Liver (tissue), 9 donors: Measurements from ENCODE around the gene TBL1XR1. TPM values are rescaled to one million over a fixed set of nuclear protein-coding genes. Genes with fewer than 3 reads are reported as not detected.
A peak's percentile ranks its signal among the peaks of the same experiment; 100 is the strongest.

Experiments used
- DNase-seq: peaks from one replicate; pipeline ENCODE4 v3.0.0-alpha.2; 2017; ENCODE audit warnings: low spot score
- H3K27ac ChIP-seq, 2 donors: one replicate each; pipeline ENCODE4 v1.7.0; 2013; ENCODE audit warnings: inconsistent platforms in 2 of 2, low read length in 2 of 2, control low read depth in 1 of 2, low read depth in 1 of 2, mild to moderate bottlenecking in 1 of 2
- H3K27me3 ChIP-seq, 4 donors: one replicate each; pipeline versions ENCODE4 v1.6.1 to v1.7.0; 2013; ENCODE audit warnings: low read length in 3 of 4, inconsistent platforms in 1 of 4, mild to moderate bottlenecking in 1 of 4, moderate library complexity in 1 of 4; ENCODE audit not compliant: control insufficient read depth in 4 of 4, insufficient read depth in 4 of 4
- H3K36me3 ChIP-seq, 4 donors: one replicate each; pipeline versions ENCODE4 v1.6.1 to v1.7.0; 2013; ENCODE audit warnings: low read length in 3 of 4, mild to moderate bottlenecking in 3 of 4, low read depth in 1 of 4, moderate library complexity in 1 of 4; ENCODE audit not compliant: control insufficient read depth in 4 of 4, insufficient read depth in 3 of 4
- H3K4me1 ChIP-seq, 4 donors: one replicate each; pipeline versions ENCODE4 v1.6.1 to v1.7.0; 2013; ENCODE audit warnings: low read length in 3 of 4, mild to moderate bottlenecking in 3 of 4, moderate library complexity in 1 of 4; ENCODE audit not compliant: control insufficient read depth in 4 of 4, insufficient read depth in 4 of 4
- H3K4me3 ChIP-seq, 3 donors: one replicate each; pipeline versions ENCODE4 v1.6.1 to v1.7.0; 2013; ENCODE audit warnings: low read length in 3 of 3, control low read depth in 1 of 3, low read depth in 1 of 3, mild to moderate bottlenecking in 1 of 3
- H3K9ac ChIP-seq, 2 donors: one replicate each; pipeline ENCODE4 v1.7.0; 2013; ENCODE audit warnings: low read length in 2 of 2, mild to moderate bottlenecking in 2 of 2, moderate library complexity in 2 of 2, control low read depth in 1 of 2, low read depth in 1 of 2
- H3K9me3 ChIP-seq, 4 donors: one replicate each; pipeline versions ENCODE4 v1.6.1 to v1.7.0; 2013; ENCODE audit warnings: low read length in 3 of 4; ENCODE audit not compliant: control insufficient read depth in 4 of 4
- ATF3 ChIP-seq: IDR thresholded peaks from 2 replicates; pipeline ENCODE4 v1.6.1; 2016; ENCODE audit warnings: antibody characterized with exemption
- CTCF ChIP-seq: fragments of 150-350 bp; IDR thresholded peaks from 2 replicates; pipeline ENCODE4 v1.5.1; 2017; ENCODE audit warnings: improper control_type of control experiment, low read depth, low read length; ENCODE audit not compliant: missing input control
- EGR1 ChIP-seq, 2 donors: IDR thresholded peaks; 2 replicates each; pipeline ENCODE4 v1.6.1; 2016 to 2018; ENCODE audit warnings: antibody characterized with exemption in 2 of 2, low read depth in 2 of 2
- FOXA1 ChIP-seq: IDR thresholded peaks from 2 replicates; pipeline ENCODE4 v1.6.1; 2016; ENCODE audit warnings: antibody characterized with exemption
- FOXA2 ChIP-seq: IDR thresholded peaks from 2 replicates; pipeline ENCODE4 v1.6.1; 2016; ENCODE audit warnings: antibody characterized with exemption
- GABPA ChIP-seq, 2 donors: IDR thresholded peaks in 1 of 2; conservative IDR thresholded peaks in 1 of 2; 2 replicates each; pipeline ENCODE4 v1.6.1; 2016; ENCODE audit warnings: antibody characterized with exemption in 2 of 2, mild to moderate bottlenecking in 1 of 2, moderate library complexity in 1 of 2
- HNF4A ChIP-seq, 2 donors: conservative IDR thresholded peaks; 2 replicates each; pipeline ENCODE4 v1.6.1; 2016; ENCODE audit warnings: antibody characterized with exemption in 2 of 2, mild to moderate bottlenecking in 2 of 2
- HNF4G ChIP-seq: IDR thresholded peaks from 2 replicates; pipeline ENCODE4 v1.6.1; 2016; ENCODE audit warnings: antibody characterized with exemption
- JUND ChIP-seq, 2 donors: IDR thresholded peaks; 2 replicates each; pipeline ENCODE4 v1.6.1; 2016; ENCODE audit warnings: antibody characterized with exemption in 2 of 2
- MAX ChIP-seq: IDR thresholded peaks from 2 replicates; pipeline ENCODE4 v1.6.1; 2016; ENCODE audit warnings: antibody characterized with exemption
- NR2F2 ChIP-seq: IDR thresholded peaks from 2 replicates; pipeline ENCODE4 v1.6.1; 2016; ENCODE audit warnings: antibody characterized with exemption
- RAD21 ChIP-seq, 2 donors: IDR thresholded peaks; 2 replicates each; pipeline ENCODE4 v1.6.1; 2016; ENCODE audit warnings: antibody characterized with exemption in 2 of 2, mild to moderate bottlenecking in 2 of 2
- REST ChIP-seq: IDR thresholded peaks from 2 replicates; pipeline ENCODE4 v1.6.1; 2016; ENCODE audit warnings: antibody characterized with exemption, mild to moderate bottlenecking
- RXRA ChIP-seq, 2 donors: IDR thresholded peaks; 2 replicates each; pipeline ENCODE4 v1.6.1; 2017 to 2018; ENCODE audit warnings: antibody characterized with exemption in 2 of 2, mild to moderate bottlenecking in 1 of 2
- SP1 ChIP-seq: IDR thresholded peaks from 2 replicates; pipeline ENCODE4 v1.6.1; 2018; ENCODE audit warnings: antibody characterized with exemption, mild to moderate bottlenecking
- TAF1 ChIP-seq: conservative IDR thresholded peaks from 2 replicates; pipeline ENCODE4 v1.6.1; 2016; ENCODE audit warnings: antibody characterized with exemption, mild to moderate bottlenecking
- YY1 ChIP-seq: IDR thresholded peaks from 2 replicates; pipeline ENCODE4 v1.6.1; 2016; ENCODE audit warnings: antibody characterized with exemption, mild to moderate bottlenecking
- ZBTB33 ChIP-seq: IDR thresholded peaks from 2 replicates; pipeline ENCODE4 v1.6.1; 2016; ENCODE audit warnings: antibody characterized with exemption
- WGBS: extraction: QIAGEN DNeasy Blood & Tissue Kit; methylation state at CpG from one replicate; pipeline ENCODE4 v1.1.7; 2013; 5-methylcytosine and 5-hydroxymethylcytosine counted together
- polyA plus RNA-seq, 2 donors: library from polyadenylated mRNA; stranded (reverse) in 1 of 2; unstranded in 1 of 2; fragments of 200-250 nt in 1 of 2; fragments of >200 nt in 1 of 2; fragmentation: Nextera tagmentation in 1 of 2; extraction: Ambion mirVana in 1 of 2; gene quantifications; one replicate each; pipeline versions ENCODE4 v1.2.1 to v1.2.3, GENCODE V29; 2013 to 2015
- total RNA-seq, 2 donors: library from RNA; depleted of rRNA; stranded (reverse); fragments of >200 nt; gene quantifications; one replicate each; pipeline ENCODE4 v1.2.3, GENCODE V29; 2014
- donor health status: healthy.
- donor health status: healthy.
- donor health status: healthy.
- donor health status: healthy.
- donor health status: healthy.

TBL1XR1 gene
- total and polyA plus RNA-seq, 4 donors = 10.3 to 65.9 (median 33.2) TPM

- no peaks in the 10 kb centered on the region for H3K9me3 ChIP-seq
- H3K36me3 ChIP-seq = no peaks in the 10 kb centered on the region
- no peak overlapping the region for H3K4me3 ChIP-seq
- no peak for TF ChIP-seq EGR1 (IDR thresholded peaks at IDR 0.05; ENCODE audit: low read depth in 2 of 2)
- peak in 1 of 2 donors; percentile 78 for TF ChIP-seq HNF4A (conservative IDR thresholded peaks at IDR 0.05)
- TF ChIP-seq RAD21 (IDR thresholded peaks at IDR 0.05) = peak in 1 of 2 donors; percentile 24
- peak; percentile 25 for TF ChIP-seq SP1
- no peaks in the 10 kb centered on the region for H3K27me3 ChIP-seq
- H3K4me1 ChIP-seq = peaks cover 6 to 23% (median 10%) of the 10 kb centered on the region in 4 donors
- WGBS = 40% methylated on average over 3 of the region's 3 CpGs
- no peak for DNase-seq
- H3K27ac ChIP-seq = no peak overlapping the region
- no peak overlapping the region for H3K9ac ChIP-seq
Measured at GRCh38 chr3:177150218-177150916, 46.9 kb downstream of the TBL1XR1 start.

- TF ChIP-seq RAD21 (IDR thresholded peaks at IDR 0.05) (no peak), MAX (no peak), FOXA1 (no peak), FOXA2 (no peak), HNF4G (no peak), YY1 (no peak), SP1 (no peak), RXRA (IDR thresholded peaks at IDR 0.05) (no peak), TAF1 (no peak), ATF3 (no peak), ZBTB33 (no peak), CTCF (no peak), EGR1 (IDR thresholded peaks at IDR 0.05; ENCODE audit: low read depth in 2 of 2) (no peak), JUND (IDR thresholded peaks at IDR 0.05) (no peak), NR2F2 (no peak), REST (no peak), HNF4A (conservative IDR thresholded peaks at IDR 0.05) (no peak), GABPA (IDR thresholded peaks at IDR 0.05 in 1 of 2, conservative IDR thresholded peaks at IDR 0.05 in 1 of 2) (no peak)
- DNase-seq = no peak
Measured at GRCh38 chr3:177149106-177149505, 48.2 kb downstream of the TBL1XR1 start.

More at GRCh38 chr3:177149106-177149505, 48.2 kb downstream of the TBL1XR1 start:
- Histone ChIP-seq H3K27ac (no peak overlapping the region), H3K4me3 (no peak overlapping the region), H3K9me3 (no peaks in the 10 kb centered on the region), H3K36me3 (no peaks in the 10 kb centered on the region), H3K9ac (no peak overlapping the region), H3K27me3 (no peaks in the 10 kb centered on the region), H3K4me1 (peaks cover 2 to 17% (median 4%) of the 10 kb centered on the region in 4 donors)
- 100% methylated on average over 3 of the region's 3 CpGs for WGBS
